C4-2B (cell line): Measurements from ENCODE around the gene ARAP2.

Experiments
- H3K27ac ChIP-seq: fragments of 450-650 bp; 2 replicates; pipeline ENCODE4 v1.5.1; 2017
- CTCF ChIP-seq: fragments of 450-650 bp; conservative IDR thresholded peaks from 2 replicates; pipeline ENCODE4 v1.5.1; 2017; ENCODE audit warnings: mild to moderate bottlenecking
- ZFX ChIP-seq: fragments of 450-650 bp; IDR thresholded peaks from 2 replicates; pipeline ENCODE4 v1.6.1; 2017

Gene ARAP2

GRCh38 chr4:36081185-36081584 lies 163.1 kb downstream of the ARAP2 start:
- TF ChIP-seq CTCF (no peak), ZFX (no peak)
- no peak overlapping the region for H3K27ac ChIP-seq

- no peak for TF ChIP-seq CTCF
- TF ChIP-seq ZFX: no peak
- no peak overlapping the region for H3K27ac ChIP-seq
Observed at GRCh38 chr4:36079666-36080065, 164.6 kb downstream of the ARAP2 start.

- TF ChIP-seq CTCF (no peak), ZFX (no peak)
Observed at GRCh38 chr4:36078319-36078718, 166.0 kb downstream of the ARAP2 start.

GRCh38 chr4:36072529-36072928 lies 171.8 kb downstream of the ARAP2 start:
- H3K27ac ChIP-seq: no peak overlapping the region
- no peak for TF ChIP-seq CTCF

More at GRCh38 chr4:36078319-36078718, 166.0 kb downstream of the ARAP2 start:
- H3K27ac ChIP-seq: no peak overlapping the region

- no peak overlapping the region for H3K27ac ChIP-seq
- TF ChIP-seq CTCF (no peak), ZFX (no peak)
Observed at GRCh38 chr4:36067116-36067515, 177.2 kb downstream of the ARAP2 start.

GRCh38 chr4:36065274-36065871 lies 178.9 kb downstream of the ARAP2 start:
- no peak overlapping the region for H3K27ac ChIP-seq
- TF ChIP-seq ZFX (no peak), CTCF (no peak)

GRCh38 chr4:36064117-36064516 lies 180.2 kb downstream of the ARAP2 start:
- no peak overlapping the region for H3K27ac ChIP-seq
- TF ChIP-seq ZFX (no peak), CTCF (no peak)
